CD14-positive monocyte (primary cell): ENCODE measurements around the gene MYL10. TPM values are rescaled to one million over a fixed set of nuclear protein-coding genes. Genes with fewer than 3 reads are reported as not detected.

Source experiments
- DNase-seq, 3 donors: peaks; one replicate each; pipeline ENCODE4 v3.0.0-alpha.2; 2011 to 2022
- H2AFZ ChIP-seq: 2 replicates; pipeline ENCODE4 v1.6.0; 2012; ENCODE audit warnings: mild to moderate bottlenecking, low read depth, low read length, inconsistent platforms; ENCODE audit not compliant: insufficient read depth, poor library complexity, severe bottlenecking
- H3K27ac ChIP-seq, 2 donors: 1 replicate in 1 of 2; 2 replicates in 1 of 2; pipeline ENCODE4 v1.5.1; 2012 to 2013; ENCODE audit warnings: low read length in 2 of 2, control low read depth in 1 of 2, inconsistent platforms in 1 of 2, low read depth in 1 of 2, mild to moderate bottlenecking in 1 of 2
- H3K27me3 ChIP-seq, 2 donors: one replicate each; pipeline versions ENCODE4 v1.6.0 to v1.6.1; 2011 to 2013; ENCODE audit warnings: low read length in 2 of 2; ENCODE audit not compliant: control insufficient read depth in 2 of 2, insufficient read depth in 2 of 2
- H3K36me3 ChIP-seq, 2 donors: replicated peaks in 1 of 2; 1 replicate in 1 of 2; 2 replicates in 1 of 2; pipeline versions ENCODE4 v1.5.1 to v1.6.1; 2012 to 2013; ENCODE audit warnings: low read length in 2 of 2, control low read depth in 1 of 2, inconsistent platforms in 1 of 2, mild to moderate bottlenecking in 1 of 2; ENCODE audit not compliant: insufficient read depth in 2 of 2, control insufficient read depth in 1 of 2
- H3K4me1 ChIP-seq, 2 donors: 1 replicate in 1 of 2; 2 replicates in 1 of 2; pipeline versions ENCODE4 v1.5.1 to v1.6.1; 2012 to 2013; ENCODE audit warnings: low read length in 2 of 2, control low read depth in 1 of 2, inconsistent platforms in 1 of 2, mild to moderate bottlenecking in 1 of 2, moderate library complexity in 1 of 2; ENCODE audit not compliant: insufficient read depth in 2 of 2, control insufficient read depth in 1 of 2
- H3K4me2 ChIP-seq: replicated peaks from 2 replicates; pipeline ENCODE3; 2012; ENCODE audit warnings: low read length, moderate library complexity, mild to moderate bottlenecking; ENCODE audit not compliant: poor library complexity, severe bottlenecking; ENCODE audit errors: extremely low read depth
- H3K4me3 ChIP-seq, 3 experiments: fragments of 200-600 bp in 1 of 3; sonication (generic) in 1 of 3; replicated peaks in 1 of 3; 1 replicate in 2 of 3; 2 replicates in 1 of 3; pipeline ENCODE4 v1.5.1; 2011 to 2013; ENCODE audit warnings: low read length in 3 of 3, mild to moderate bottlenecking in 3 of 3, control low read depth in 2 of 3, low read depth in 2 of 3, inconsistent platforms in 1 of 3, moderate library complexity in 1 of 3
- H3K79me2 ChIP-seq: 2 replicates; pipeline ENCODE4 v1.6.0; 2012; ENCODE audit warnings: mild to moderate bottlenecking, control low read depth, inconsistent platforms, low read length, moderate library complexity; ENCODE audit not compliant: insufficient read depth
- H3K9ac ChIP-seq: 2 replicates; pipeline ENCODE4 v1.6.0; 2017; ENCODE audit warnings: low read length, mild to moderate bottlenecking; ENCODE audit not compliant: insufficient read depth, poor library complexity, severe bottlenecking
- H3K9me3 ChIP-seq, 2 donors: replicated peaks in 1 of 2; 1 replicate in 1 of 2; 2 replicates in 1 of 2; pipeline versions ENCODE4 v1.5.1 to v1.6.1; 2012 to 2013; ENCODE audit warnings: low read length in 2 of 2, control low read depth in 1 of 2; ENCODE audit not compliant: control insufficient read depth in 1 of 2, insufficient read depth in 1 of 2
- H4K20me1 ChIP-seq: 2 replicates; pipeline ENCODE4 v1.6.0; 2012; ENCODE audit warnings: mild to moderate bottlenecking, low read length, control low read depth, moderate library complexity; ENCODE audit not compliant: insufficient read depth
- H3K27ac Mint-ChIP-seq, 7 donors: one replicate each; pipeline ENCODE4 v1.8.0; 2020; ENCODE audit warnings: mild to moderate bottlenecking in 7 of 7, mixed read lengths in 7 of 7, moderate library complexity in 6 of 7, inconsistent platforms in 2 of 7
- H3K27me3 Mint-ChIP-seq, 3 donors: one replicate each; pipeline ENCODE4 v1.8.0; 2021 to 2022; ENCODE audit warnings: low read depth in 3 of 3, mild to moderate bottlenecking in 3 of 3, mixed read lengths in 3 of 3, moderate library complexity in 3 of 3, inconsistent platforms in 1 of 3
- H3K36me3 Mint-ChIP-seq, 2 donors: one replicate each; pipeline ENCODE4 v1.8.0; 2020; ENCODE audit warnings: mixed read lengths in 2 of 2, inconsistent platforms in 1 of 2, mild to moderate bottlenecking in 1 of 2
- H3K4me1 Mint-ChIP-seq: one replicate; pipeline ENCODE4 v1.8.0; 2020; ENCODE audit warnings: mild to moderate bottlenecking, mixed read lengths
- H3K4me3 Mint-ChIP-seq, 2 donors: one replicate each; pipeline ENCODE4 v1.8.0; 2020; ENCODE audit warnings: mild to moderate bottlenecking in 2 of 2, mixed read lengths in 2 of 2, moderate library complexity in 1 of 2
- H3K9me3 Mint-ChIP-seq, 7 donors: one replicate each; pipeline ENCODE4 v1.8.0; 2020 to 2022; ENCODE audit warnings: mixed read lengths in 7 of 7, mild to moderate bottlenecking in 6 of 7, moderate library complexity in 6 of 7, inconsistent platforms in 2 of 7
- WGBS: methylation state at CpG from one replicate; pipeline ENCODE4 v1.1.5; 2013; ENCODE audit warnings: missing lambda C conversion rate; ENCODE audit not compliant: insufficient coverage; 5-methylcytosine and 5-hydroxymethylcytosine counted together
- intact Hi-C, 2 donors: fragments of 100-400 bp; cut with micrococcal nuclease; formaldehyde crosslinking; loops; one replicate each; pipeline versions ENCODE4 v1.15.0 to v1.15.1; 2023
- polyA plus RNA-seq, 3 donors: library from polyadenylated mRNA; depleted of rRNA in 1 of 3; unstranded in 2 of 3; stranded (reverse) in 1 of 3; fragments of 300-500 nt in 2 of 3; fragments of >200 nt in 1 of 3; fragmentation: Illumina TruSeq in 2 of 3; gene quantifications; 1 replicate in 2 of 3; 2 replicates in 1 of 3; pipeline ENCODE4 v1.2.3, GENCODE V29; 2012 to 2021
- TF ChIP-seq, protein P1 (sequence below): fragments of 200-600 bp; IDR thresholded peaks from one replicate; pipeline ENCODE4 v1.8.0; 2022; ENCODE audit warnings: antibody characterized with exemption, mild to moderate bottlenecking

The MYL10 gene
- polyA plus RNA-seq, 3 donors = not detected

DNA sequence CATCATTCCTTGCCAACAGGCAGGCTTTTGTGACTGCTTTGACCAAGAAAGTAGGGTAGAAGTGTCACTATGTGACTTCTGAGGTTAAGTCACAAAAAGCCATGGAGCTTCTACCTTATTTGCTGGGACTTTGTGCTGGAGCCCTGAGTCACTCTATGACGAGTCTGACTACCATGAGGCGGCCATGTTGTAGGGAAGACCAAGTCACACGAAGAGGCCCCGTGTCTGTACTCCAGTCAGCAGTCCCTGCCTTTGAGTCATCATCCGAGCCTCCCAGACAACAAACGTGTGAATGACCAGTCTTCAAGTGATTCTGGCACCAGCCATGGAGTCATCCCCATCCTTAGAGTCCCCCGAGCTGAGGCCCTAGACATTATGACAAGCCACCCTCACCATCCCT lies 3.5 kb upstream of the MYL10 start:
- no peak overlapping the region for H2AFZ ChIP-seq
- no peak overlapping the region for H3K9ac ChIP-seq
- intact Hi-C loops = no loop called here
- peaks cover 5 to 18% (median 8%) of the 10 kb centered on the region in 3 donors for H3K27me3 Mint-ChIP-seq
- no peaks in the 10 kb centered on the region for H3K4me1 ChIP-seq
- 96% methylated on average over 6 of the region's 7 CpGs for WGBS
- H3K9me3 ChIP-seq = peaks cover 5 to 6% of the 10 kb centered on the region in 2 donors
- H3K4me1 Mint-ChIP-seq = no peaks in the 10 kb centered on the region
- H3K27ac Mint-ChIP-seq = no peak overlapping the region
- no peak for DNase-seq
- H3K36me3 ChIP-seq = no peaks in the 10 kb centered on the region
- H3K4me2 ChIP-seq = no peak overlapping the region
- H4K20me1 ChIP-seq = no peaks in the 10 kb centered on the region
- H3K36me3 Mint-ChIP-seq = no peaks in the 10 kb centered on the region
- H3K27me3 ChIP-seq = no peaks in the 10 kb centered on the region
- H3K27ac ChIP-seq = no peak overlapping the region
- no peak overlapping the region for H3K4me3 Mint-ChIP-seq
- TF ChIP-seq, protein P1, sequence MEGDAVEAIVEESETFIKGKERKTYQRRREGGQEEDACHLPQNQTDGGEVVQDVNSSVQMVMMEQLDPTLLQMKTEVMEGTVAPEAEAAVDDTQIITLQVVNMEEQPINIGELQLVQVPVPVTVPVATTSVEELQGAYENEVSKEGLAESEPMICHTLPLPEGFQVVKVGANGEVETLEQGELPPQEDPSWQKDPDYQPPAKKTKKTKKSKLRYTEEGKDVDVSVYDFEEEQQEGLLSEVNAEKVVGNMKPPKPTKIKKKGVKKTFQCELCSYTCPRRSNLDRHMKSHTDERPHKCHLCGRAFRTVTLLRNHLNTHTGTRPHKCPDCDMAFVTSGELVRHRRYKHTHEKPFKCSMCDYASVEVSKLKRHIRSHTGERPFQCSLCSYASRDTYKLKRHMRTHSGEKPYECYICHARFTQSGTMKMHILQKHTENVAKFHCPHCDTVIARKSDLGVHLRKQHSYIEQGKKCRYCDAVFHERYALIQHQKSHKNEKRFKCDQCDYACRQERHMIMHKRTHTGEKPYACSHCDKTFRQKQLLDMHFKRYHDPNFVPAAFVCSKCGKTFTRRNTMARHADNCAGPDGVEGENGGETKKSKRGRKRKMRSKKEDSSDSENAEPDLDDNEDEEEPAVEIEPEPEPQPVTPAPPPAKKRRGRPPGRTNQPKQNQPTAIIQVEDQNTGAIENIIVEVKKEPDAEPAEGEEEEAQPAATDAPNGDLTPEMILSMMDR = no peak
- H3K9me3 Mint-ChIP-seq = peaks cover 6 to 17% (median 11%) of the 10 kb centered on the region in 7 donors
- no peaks in the 10 kb centered on the region for H3K79me2 ChIP-seq
- H3K4me3 ChIP-seq = no peak overlapping the region

GRCh38 chr7:101631224-101631714 lies 2.2 kb upstream of the MYL10 start:
- no peak overlapping the region for H3K4me3 ChIP-seq
- H3K4me1 ChIP-seq = no peaks in the 10 kb centered on the region
- peaks cover 6 to 17% (median 11%) of the 10 kb centered on the region in 7 donors for H3K9me3 Mint-ChIP-seq
- no peak for DNase-seq
- peak overlapping the region in 1 of 7 donors; percentile 69 for H3K27ac Mint-ChIP-seq
- no peaks in the 10 kb centered on the region for H4K20me1 ChIP-seq
- peaks cover 5 to 6% of the 10 kb centered on the region in 2 donors for H3K9me3 ChIP-seq
- no peaks in the 10 kb centered on the region for H3K36me3 Mint-ChIP-seq
- H3K79me2 ChIP-seq = no peaks in the 10 kb centered on the region
- no peaks in the 10 kb centered on the region for H3K4me1 Mint-ChIP-seq
- H3K27ac ChIP-seq = no peak overlapping the region
- peaks cover 5 to 18% (median 6%) of the 10 kb centered on the region in 3 donors for H3K27me3 Mint-ChIP-seq
- H3K9ac ChIP-seq = no peak overlapping the region
- no peaks in the 10 kb centered on the region for H3K36me3 ChIP-seq
- no peaks in the 10 kb centered on the region for H3K27me3 ChIP-seq
- H3K4me3 Mint-ChIP-seq = no peak overlapping the region
- 62% methylated on average over 3 of the region's 4 CpGs for WGBS
- intact Hi-C loops = no loop called here
- H2AFZ ChIP-seq = no peak overlapping the region
- TF ChIP-seq, protein P1 = no peak
- H3K4me2 ChIP-seq = no peak overlapping the region
